HG02885 (cell line): Measurements from ENCODE around the gene SULT1C3.
"Not testable (repeated sequence)": the region's sequence is repeated elsewhere in the genome, so short reads cannot be mapped to it uniquely, and the experiment has no call there.

Experiments used
- ATAC-seq: cut with Tn5 transposase; IDR thresholded peaks from one replicate; pipeline ENCODE4 v1.9.1; 2021; ENCODE audit warnings: mild to moderate bottlenecking; ENCODE audit not compliant: unreplicated experiment, poor library complexity

Gene SULT1C3

DNA sequence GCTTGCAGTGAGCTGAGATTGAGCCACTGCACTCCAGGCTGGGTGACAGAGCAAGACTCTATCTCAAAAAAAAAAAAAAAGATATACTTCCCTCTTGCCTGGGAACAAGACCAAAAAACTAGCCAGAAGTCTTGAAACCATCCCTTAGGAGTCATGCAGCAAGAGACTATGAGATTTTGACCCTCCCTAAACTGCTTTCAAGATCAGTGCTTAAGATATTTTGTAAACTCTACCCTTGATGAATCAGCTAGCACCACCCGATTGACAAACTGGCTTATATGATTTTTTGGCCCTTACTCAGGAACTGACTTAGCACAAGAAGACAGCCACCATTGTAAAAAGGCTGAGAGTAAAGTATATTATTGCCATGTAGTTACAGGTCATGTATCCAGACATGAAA lies 3.8 kb downstream of the SULT1C3 start:
- ATAC-seq, result no peak

DNA sequence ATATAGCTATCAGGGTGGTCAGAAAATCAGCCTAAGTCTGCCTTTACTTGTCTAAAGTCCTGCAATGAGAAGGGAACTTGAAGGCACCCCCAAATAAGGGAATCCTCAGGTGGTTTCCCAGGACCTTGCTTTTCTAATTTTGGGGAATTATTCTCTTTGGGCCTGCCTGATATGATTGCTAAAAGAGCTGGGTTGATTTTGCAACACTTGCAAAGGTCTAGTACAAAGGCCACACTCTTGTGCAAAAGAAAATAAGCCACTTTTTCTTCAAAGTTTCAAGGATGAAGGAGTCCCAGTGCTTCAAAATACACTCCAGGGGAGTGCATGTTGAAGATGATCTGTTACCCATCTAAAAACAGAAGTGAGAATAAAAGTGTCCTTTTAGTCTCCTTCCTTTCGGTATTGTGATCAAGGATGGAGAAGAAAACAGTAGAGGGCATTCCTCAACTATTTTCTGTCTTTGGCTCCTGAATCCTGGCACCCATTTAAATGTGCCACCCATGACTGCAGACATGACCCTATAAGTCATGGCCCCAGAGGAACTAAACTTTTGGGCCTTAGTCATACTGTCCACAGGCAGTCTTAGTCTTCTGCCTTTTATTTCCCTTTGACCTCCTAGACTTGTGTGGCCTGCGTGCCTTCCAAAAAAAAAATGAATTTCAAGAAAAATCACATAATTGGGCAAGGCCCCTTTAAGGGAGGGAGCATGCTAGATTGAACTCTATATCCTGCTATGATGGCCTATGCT lies 5.1 kb downstream of the SULT1C3 start:
- ATAC-seq, result no peak

DNA sequence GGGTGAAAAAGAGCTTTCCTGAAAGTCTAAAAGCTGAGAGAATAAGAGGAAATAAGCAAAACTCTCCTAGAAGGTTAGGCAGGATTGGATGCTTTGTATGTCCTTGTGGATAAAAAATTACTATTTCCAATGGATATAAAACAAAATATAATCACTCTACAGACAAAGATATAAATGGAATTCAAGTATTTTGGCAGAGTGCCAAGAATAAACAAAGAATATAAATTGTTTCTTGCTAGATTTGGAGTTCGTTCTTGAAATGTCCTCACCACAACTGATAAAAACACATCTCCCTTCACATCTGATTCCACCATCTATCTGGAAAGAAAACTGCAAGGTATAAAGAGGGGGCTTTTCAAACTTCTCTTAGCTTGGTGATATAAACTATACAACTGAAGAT lies 13.3 kb downstream of the SULT1C3 start:
- no peak for ATAC-seq

DNA sequence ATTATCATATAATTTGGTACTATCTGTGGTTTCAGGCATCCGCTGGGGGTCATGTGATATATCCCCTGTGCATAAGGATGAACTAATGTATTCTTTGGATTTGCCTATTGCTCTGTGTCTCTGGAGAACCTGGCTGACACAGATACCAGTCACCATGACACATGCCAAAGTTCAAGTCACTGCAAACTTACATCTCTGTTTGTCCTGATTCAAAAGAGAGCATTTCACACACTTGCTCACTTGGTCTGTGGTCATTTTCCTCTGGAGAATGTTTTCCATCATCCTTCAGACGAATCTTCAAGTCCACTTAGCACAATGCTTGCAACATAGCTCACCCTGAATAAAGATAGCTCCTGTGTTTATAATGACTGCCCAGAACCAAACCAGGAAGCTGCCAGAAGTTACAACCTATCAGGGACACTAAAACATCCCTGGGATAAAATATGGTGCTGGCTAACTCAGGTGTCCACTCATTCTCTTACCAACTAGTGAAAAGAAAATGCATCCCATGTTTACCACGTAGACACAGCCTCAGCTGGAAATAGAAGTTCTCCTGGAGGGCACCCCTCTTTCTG lies 18.1 kb downstream of the SULT1C3 start:
- no peak for ATAC-seq

DNA sequence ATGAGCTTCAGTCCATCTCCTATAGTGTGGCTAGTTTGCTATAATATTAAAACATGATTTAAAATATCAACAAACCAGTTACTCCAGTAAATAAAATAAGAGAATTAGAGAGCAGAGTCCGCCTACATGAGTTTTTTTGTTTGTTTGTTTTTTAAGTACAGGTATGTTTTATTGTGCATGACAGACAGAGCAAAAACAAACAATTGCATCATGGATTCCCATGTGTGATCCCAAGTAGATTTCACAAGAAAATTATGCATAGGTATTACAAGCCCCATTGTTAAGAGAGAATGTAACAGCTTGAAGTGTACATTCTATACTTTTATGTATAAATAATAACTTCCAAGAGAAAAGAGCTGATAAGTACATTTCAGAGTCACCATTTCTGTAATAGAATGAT lies 21.0 kb downstream of the SULT1C3 start:
- no peak for ATAC-seq

DNA sequence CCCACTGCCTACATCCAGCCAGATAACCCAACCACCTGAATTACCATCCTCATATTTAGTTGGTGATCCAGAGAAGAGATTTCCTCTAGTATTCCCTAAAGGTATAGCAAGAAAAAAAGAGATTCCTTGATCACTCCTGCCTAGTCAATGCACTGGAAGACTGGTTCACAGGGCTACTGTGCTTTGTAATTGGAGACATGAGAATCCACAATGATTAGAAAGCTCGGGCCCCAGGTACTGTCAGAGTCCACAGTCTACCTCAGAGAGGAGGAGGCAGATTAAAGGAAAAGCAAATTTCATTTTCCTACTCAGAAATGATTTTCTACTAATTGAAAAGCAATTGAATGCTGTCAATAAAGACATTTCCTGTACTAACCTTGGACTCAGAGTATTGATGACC lies 22.3 kb downstream of the SULT1C3 start:
- no peak for ATAC-seq

DNA sequence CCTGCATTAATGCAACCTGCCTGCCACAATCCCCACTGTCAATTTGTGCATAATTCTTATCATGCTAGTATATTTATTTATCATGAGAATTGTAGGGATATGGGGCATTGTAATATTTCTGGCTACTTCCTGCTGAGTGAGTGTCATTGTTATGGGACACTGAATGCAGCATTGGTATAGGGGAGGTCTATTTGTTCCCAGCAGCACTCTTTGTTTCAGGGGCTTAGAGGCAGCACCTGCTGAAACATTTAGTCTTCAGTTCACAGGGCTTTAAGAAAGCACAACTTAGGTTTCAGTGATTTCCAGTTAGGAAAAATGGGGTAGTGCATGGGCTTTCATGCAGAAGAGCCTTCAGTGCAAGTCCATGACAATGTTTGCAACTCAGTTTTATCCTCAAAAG lies 23.6 kb downstream of the SULT1C3 start:
- ATAC-seq, result no peak

DNA sequence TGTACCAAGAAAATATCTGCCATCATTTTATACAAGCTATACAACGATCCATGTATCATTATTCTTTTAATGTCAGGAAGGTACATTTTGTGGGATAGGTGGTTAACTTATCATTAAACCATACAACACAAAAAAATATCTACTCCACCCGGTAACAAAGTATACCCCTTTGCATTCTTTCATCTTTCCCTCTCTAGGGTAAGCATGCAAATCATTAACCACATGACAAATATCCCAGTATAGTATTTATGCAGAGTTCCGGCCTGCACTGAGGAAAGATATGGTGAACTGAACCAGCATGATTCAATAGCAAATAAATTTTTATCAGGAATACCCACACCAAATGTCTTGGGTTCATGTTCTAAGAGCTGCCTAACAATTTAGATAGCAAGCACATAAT lies 26.4 kb downstream of the SULT1C3 start:
- no peak for ATAC-seq

DNA sequence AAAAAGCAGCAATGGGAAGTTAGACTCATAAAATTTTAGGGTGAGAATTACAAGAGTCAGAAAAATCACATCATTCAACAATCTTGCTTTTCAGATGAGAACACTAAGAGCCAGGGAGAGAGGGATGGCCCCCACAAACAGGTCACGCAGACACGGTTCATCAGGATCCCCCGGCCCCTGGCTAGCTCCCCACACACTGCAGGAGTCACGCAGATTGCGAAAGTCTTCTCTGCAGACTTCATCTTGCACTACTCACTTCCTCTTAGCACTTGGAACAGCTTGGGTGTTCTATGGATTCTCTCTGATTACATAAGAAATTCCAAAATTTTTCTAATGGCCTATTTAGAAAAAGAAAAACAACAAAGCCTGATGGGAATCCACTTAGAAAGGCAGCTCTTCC lies 27.3 kb downstream of the SULT1C3 start:
- ATAC-seq, result no peak

DNA sequence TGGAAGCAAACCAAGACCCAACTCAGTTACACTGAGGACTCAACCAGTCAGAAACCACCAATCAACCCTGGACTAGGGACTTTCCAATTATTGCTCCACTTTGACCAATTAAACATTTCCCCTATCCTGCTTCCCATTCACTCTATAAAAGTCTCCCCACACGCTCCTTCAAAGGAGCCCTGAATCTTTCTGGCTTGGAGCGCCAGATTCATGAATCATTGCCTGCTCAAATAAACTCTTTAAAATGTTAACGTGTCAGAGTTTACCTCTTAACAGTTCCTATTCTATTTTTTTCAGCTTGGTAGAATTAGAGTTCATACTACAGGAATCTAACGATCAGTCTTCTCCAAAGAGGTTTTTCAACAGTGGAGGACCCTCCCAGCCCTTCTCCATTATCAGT lies 28.2 kb downstream of the SULT1C3 start:
- ATAC-seq, result no peak

DNA sequence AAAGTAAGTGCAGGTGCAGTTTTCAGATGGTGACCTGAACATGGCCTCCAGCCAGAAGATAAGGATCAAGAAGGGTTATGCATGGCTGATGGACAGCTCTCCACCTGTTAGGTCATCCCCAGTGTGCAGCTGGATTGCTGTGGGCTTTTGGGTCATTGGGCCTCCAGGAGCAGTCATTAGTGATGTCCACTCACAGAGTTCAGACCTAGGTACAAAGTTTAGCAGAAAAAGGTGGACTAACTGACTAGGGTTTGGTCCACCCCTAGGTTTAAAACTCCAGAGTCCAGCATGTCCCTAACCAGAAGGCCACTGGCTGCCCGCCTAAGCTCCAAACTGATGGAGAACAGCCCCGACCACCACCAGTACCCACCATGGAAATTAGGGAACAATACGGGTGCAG lies 30.6 kb downstream of the SULT1C3 start:
- ATAC-seq, result no peak

DNA sequence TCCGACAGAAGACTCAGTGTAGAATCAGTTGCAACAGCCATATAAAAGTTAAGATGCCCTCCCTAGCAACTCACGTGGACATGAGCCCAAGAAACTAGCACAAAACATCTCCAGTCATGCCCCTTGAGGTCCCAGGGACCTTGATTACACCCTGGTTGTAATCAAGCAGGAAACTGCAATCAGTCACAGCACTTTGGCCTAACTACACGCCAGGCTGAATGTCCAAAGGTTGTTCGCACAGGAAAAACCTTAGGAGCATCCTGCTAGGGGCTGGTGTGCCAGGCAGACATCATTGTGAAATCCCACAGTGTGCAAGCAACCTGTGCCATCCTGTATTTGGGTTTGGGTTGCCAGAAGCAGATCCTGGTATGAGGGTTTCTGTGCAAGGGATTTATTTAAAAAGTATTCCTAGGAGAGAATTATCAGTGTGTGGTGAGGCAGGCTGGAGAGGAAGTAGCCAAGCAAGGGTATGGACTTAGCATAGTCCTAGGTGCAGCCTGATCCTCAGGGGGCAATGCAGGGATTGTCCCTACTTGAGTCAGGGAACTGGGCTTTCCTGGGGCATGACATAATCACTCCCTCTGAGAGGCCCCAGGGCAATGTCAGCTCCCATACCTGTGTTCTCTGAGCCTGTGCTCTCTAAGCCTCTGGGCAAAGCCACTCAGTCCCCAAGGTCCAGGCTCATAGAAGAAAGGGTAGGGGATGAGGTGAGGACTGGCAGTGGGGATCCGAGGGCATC lies 31.2 kb downstream of the SULT1C3 start:
- ATAC-seq, result no peak

DNA sequence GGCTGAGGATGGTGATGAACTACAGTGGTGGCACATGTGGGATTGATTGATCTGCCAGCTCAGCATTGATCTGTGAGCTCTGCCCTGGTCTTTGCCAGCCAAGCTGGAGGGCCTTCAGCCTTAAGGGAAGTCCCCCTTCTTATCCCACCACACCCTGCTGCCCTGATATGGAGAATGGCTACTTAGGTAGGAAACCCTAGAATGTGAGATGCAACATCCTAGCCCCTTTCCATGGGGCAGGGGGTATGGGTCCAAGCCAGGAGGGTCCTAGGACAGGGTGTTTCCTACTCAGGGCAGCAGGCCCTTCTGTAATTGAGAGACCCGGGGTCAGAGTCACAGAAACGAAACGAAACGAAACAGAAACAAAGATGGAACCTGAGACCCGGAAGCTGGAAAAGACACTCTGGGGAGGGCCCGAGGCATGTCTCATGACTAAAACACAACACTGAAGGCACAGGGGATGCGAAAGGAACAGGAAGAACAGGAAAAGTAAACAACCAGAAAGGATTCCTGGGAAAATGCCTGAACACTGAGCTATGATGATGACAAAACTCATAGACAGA lies 32.0 kb downstream of the SULT1C3 start:
- ATAC-seq, result no peak

DNA sequence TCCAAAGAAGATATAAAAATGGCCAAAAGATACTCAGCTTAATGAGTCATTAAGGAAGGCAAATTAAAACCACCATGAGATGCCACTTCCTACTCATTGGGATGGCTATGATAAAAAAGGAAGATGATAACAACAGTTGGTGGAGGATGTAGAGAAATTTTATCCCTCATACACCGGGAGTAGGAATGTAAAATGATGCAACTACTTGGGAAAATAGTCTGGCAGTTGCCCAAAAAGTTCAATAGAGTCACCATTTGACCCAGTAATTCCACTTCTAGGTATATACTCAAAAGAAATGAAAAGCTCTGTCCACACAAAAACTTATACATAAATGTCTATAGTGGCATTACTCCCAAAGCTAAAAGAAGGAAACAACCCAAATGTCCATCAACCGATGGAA lies 38.9 kb downstream of the SULT1C3 start:
- ATAC-seq, result no peak

DNA sequence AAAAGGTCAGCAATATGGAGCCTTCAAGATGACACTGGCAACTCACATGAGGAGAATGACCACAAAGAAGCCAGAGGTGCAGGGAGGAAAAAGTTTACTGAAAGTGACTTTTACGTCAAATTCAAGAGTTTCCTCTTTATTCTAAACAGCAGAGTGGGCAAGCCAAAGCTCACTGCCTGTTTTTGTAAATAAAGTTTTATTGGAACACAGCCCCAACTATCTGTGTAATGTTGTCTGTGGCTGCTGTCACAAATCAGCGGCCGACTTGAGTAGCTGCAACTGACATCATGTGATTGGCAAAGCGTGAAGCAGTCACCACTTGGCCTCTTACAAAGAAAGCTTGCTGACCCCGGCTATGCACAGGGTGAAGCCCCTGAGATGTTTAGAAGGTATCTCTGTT lies 39.7 kb downstream of the SULT1C3 start:
- ATAC-seq, result no peak

DNA sequence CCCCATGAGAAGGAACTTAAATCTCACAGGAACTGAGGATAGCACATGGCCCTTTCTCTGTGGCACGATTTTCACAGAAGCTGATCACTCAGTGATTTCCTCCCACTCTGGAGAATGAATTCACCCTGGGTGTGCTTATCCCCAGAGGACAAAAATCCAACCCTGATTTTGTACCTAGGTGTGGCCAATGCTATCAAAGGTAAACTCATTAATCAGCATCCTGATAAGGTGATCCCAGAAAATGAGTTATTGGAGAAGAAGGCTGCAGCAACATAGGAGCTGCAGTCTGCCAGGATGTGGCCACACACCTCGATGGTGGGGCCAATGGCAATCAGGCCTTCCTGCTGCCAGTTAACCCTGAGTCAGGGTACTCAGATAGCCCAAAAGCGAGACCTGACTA lies 40.7 kb downstream of the SULT1C3 start:
- ATAC-seq, result no peak

DNA sequence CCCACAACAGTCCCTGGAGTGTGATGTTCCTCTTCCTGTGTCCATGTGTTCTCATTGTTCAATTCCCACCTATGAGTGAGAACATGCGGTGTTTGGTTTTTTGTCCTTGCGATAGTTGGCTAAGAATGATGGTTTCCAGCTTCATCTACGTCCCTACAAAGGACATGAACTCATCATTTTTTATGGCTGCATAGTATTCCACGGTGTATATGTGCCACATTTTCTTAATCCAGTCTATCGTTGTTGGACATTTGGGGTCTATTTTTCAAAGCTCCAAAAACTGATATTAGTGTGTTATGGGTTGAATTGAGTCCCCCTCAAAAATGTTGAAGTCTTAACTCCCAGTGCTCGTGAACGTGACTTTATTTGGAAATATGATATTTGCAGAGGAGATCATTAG lies 44.8 kb downstream of the SULT1C3 start:
- ATAC-seq, result not testable (repeated sequence)

DNA sequence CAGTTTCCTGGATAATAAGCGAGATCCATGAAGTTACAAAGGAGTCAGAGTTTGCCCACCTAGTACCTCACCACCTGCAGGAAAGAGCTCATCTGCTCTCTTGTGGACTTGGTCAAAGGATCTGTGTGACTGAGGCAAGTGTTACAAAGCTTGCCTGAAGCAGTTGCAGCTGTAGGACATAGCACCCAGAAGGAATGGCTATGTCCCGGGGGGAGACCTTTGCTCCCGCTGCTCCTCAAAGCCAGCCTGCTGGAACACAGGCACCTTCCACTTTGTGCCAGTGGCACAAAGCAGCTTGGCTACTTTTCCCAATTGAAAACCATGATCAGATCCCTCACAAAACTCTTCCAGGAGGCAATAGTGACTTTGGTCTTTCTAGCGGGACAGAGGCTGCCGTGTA lies 45.8 kb downstream of the SULT1C3 start:
- ATAC-seq, result no peak

DNA sequence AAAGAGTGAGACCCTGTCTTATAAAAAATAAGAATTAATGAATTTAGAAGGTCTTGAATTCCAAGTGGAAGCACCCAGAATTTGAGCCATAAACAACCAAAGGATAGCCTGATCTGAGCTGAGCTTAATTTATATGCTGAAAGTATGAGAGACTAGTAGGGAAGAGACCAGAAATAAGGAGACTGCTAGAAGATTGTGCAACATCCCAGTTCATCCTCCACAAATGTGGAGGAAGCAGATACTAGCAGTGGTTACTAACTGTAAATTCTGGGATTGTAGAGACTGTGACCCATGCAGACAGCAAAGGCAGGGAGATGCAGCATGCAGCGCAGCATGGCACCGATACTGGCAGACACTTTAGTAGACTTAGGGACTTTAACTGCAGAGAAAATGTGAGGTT lies 47.4 kb downstream of the SULT1C3 start:
- ATAC-seq, result no peak

DNA sequence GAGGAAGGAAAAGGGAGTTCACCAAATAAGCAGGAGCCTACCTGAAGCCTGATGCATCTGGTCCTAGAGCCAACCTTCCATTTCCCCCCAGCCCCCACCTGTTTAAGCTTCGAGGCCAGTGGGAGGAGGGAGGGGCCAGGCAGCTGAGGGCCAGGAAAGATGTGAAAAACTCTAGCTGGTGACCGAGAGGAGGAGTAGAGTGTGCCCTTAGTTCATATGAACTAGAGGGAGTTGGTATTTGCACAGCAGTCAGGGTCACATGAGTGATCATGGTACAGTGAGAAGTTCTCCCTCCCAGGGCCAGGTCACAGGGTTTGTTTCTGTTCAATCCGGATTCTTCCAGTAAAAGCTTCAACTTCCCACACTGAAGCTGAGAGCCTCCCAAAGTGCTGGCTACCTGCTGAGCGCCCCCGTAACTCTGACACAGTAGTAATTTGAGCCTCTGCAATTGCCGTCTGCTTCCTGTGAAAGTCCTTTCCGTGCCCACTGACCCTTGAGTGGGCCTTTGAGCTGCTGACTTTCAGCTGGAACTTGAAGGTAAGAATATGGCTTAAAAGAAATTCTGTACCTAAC lies 48.9 kb downstream of the SULT1C3 start, which contains the start of gene SULT1C2:
Gene SULT1C2 (plus strand): TSS at position 362 of the 573 bp plus-strand sequence. CDS start 4,773 bp downstream, outside the sequence.
- no peak for ATAC-seq

DNA sequence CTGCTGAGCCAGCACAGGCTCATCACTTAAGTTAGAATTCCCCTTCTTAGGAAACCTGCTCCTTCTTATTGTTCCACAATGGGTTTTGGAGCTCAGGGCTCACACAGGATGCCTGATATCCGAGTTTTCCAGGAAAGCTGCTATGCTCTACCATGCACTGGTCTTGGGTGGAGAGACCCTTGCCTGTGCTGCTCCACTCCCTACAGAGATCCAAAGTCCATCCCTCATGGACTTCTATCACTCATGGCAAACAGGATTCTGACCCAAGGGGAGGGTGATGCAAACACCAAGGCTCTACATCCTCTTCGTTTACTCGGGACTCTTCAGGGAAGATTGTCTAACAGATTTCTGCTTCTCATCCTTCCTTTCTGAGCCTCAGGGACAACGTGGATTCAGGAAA lies 54.1 kb downstream of the SULT1C3 start:
- ATAC-seq, result no peak
